Measurements from ENCODE around the gene ZFHX2.

GRCh38 chr14:23561259-23561658 is 9.7 kb upstream of the ZFHX2 start:
- TF ChIP-seq POLR2A (IDR thresholded peaks at IDR 0.05; ENCODE audit: low read length) (no peak), GATA1 (IDR thresholded peaks at IDR 0.05; ENCODE audit: low read depth, low read length) (no peak)

Data from erythroblast (primary cell).